ENCODE measurements around the gene ARHGAP32.

The ARHGAP32 gene

DNA sequence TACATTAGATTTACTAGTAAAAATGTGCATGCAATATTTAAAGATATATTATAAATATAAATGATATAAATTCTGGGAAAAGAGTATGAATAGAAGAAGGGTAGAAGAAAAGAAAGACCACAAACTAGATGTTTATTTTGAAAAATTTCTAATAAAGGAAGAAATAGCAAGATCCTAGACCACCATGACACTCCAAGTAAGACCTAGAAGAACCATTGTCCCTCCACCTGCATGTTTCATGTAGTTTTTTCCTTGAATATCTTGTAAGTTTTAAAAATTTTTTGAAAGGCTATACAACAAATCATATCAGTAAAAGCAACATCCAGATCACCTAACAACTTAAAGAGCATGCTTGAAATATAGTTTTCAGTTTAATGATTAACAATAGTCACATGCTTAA is 46.8 kb downstream of the ARHGAP32 start:
- H3K36me3 ChIP-seq (ENCODE audit: insufficient read depth): no peaks in the 10 kb centered on the region
- H3K27me3 ChIP-seq (ENCODE audit: insufficient read depth, low read depth): no peaks in the 10 kb centered on the region
- no peak overlapping the region for H2AFZ ChIP-seq (ENCODE audit: low read depth)
- TF ChIP-seq, protein P1, sequence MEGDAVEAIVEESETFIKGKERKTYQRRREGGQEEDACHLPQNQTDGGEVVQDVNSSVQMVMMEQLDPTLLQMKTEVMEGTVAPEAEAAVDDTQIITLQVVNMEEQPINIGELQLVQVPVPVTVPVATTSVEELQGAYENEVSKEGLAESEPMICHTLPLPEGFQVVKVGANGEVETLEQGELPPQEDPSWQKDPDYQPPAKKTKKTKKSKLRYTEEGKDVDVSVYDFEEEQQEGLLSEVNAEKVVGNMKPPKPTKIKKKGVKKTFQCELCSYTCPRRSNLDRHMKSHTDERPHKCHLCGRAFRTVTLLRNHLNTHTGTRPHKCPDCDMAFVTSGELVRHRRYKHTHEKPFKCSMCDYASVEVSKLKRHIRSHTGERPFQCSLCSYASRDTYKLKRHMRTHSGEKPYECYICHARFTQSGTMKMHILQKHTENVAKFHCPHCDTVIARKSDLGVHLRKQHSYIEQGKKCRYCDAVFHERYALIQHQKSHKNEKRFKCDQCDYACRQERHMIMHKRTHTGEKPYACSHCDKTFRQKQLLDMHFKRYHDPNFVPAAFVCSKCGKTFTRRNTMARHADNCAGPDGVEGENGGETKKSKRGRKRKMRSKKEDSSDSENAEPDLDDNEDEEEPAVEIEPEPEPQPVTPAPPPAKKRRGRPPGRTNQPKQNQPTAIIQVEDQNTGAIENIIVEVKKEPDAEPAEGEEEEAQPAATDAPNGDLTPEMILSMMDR (conservative IDR thresholded peaks at IDR 0.05; ENCODE audit: low read depth, low read length): no peak
- H3K79me2 ChIP-seq (ENCODE audit: insufficient read depth, low read depth): no peaks in the 10 kb centered on the region
- H3K27ac ChIP-seq: no peak overlapping the region
- no peaks in the 10 kb centered on the region for H3K4me1 ChIP-seq (ENCODE audit: low read depth, poor library complexity, severe bottlenecking)
- H4K20me1 ChIP-seq (ENCODE audit: insufficient read depth): no peaks in the 10 kb centered on the region
- H3K4me3 ChIP-seq (IDR thresholded peaks at IDR 0.05; ENCODE audit: insufficient read depth, low read depth, low read length): no peak overlapping the region
- no peak overlapping the region for H3K9ac ChIP-seq
- no peak overlapping the region for H3K4me2 ChIP-seq

DNA sequence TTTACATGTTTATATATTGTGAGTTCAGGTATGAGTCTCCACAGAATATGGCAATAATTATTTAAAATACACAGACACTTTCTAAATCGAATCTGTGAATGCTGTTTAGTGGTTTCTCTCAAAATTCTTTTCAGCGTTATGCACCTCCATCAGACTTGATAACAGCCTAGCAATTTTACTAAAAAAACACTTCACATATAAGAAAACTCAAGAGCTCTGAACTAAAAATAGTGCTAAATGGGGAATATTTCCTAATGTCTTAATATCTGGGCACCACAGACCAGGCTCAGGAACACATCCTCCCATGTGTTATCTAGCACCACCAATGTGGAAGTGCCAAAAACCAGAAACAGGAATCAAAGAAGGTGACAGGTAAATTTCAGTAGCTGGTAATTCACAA is 47.9 kb downstream of the ARHGAP32 start:
- H3K79me2 ChIP-seq (ENCODE audit: insufficient read depth, low read depth): no peaks in the 10 kb centered on the region
- no peaks in the 10 kb centered on the region for H3K27me3 ChIP-seq (ENCODE audit: insufficient read depth, low read depth)
- H3K36me3 ChIP-seq (ENCODE audit: insufficient read depth): no peaks in the 10 kb centered on the region
- no peak overlapping the region for H3K27ac ChIP-seq
- no peaks in the 10 kb centered on the region for H4K20me1 ChIP-seq (ENCODE audit: insufficient read depth)
- H3K4me2 ChIP-seq: no peak overlapping the region
- no peaks in the 10 kb centered on the region for H3K4me1 ChIP-seq (ENCODE audit: low read depth, poor library complexity, severe bottlenecking)
- TF ChIP-seq, protein P1 (conservative IDR thresholded peaks at IDR 0.05; ENCODE audit: low read depth, low read length): no peak
- H3K4me3 ChIP-seq (IDR thresholded peaks at IDR 0.05; ENCODE audit: insufficient read depth, low read depth, low read length): no peak overlapping the region
- H3K9ac ChIP-seq: no peak overlapping the region
- no peak overlapping the region for H2AFZ ChIP-seq (ENCODE audit: low read depth)

DNA sequence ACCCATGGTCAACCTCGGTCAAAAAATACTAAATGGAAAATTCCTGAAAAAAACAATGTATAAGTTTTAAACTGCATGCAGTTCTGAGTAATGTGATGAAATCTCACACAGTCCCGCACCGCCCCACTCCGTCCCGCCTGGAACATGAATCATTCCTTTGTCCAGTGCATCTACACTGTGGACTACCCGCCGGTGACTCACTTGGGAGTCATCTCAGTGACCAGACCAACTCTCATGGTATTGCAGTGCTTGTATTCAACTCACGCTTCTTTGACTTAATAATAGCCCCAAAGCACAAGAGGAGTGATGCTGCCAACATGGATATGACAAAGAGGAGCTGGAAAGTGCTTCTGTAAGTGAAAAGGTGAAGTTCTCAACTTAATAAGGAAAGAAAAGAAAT is 48.8 kb downstream of the ARHGAP32 start:
- H3K4me1 ChIP-seq (ENCODE audit: low read depth, poor library complexity, severe bottlenecking): no peaks in the 10 kb centered on the region
- H3K9ac ChIP-seq: no peak overlapping the region
- no peaks in the 10 kb centered on the region for H3K79me2 ChIP-seq (ENCODE audit: insufficient read depth, low read depth)
- no peaks in the 10 kb centered on the region for H3K36me3 ChIP-seq (ENCODE audit: insufficient read depth)
- no peak overlapping the region for H2AFZ ChIP-seq (ENCODE audit: low read depth)
- no peaks in the 10 kb centered on the region for H4K20me1 ChIP-seq (ENCODE audit: insufficient read depth)
- H3K4me3 ChIP-seq (IDR thresholded peaks at IDR 0.05; ENCODE audit: insufficient read depth, low read depth, low read length): no peak overlapping the region
- TF ChIP-seq, protein P1 (conservative IDR thresholded peaks at IDR 0.05; ENCODE audit: low read depth, low read length): no peak
- no peak overlapping the region for H3K27ac ChIP-seq
- H3K27me3 ChIP-seq (ENCODE audit: insufficient read depth, low read depth): no peaks in the 10 kb centered on the region
- H3K4me2 ChIP-seq: no peak overlapping the region

DNA sequence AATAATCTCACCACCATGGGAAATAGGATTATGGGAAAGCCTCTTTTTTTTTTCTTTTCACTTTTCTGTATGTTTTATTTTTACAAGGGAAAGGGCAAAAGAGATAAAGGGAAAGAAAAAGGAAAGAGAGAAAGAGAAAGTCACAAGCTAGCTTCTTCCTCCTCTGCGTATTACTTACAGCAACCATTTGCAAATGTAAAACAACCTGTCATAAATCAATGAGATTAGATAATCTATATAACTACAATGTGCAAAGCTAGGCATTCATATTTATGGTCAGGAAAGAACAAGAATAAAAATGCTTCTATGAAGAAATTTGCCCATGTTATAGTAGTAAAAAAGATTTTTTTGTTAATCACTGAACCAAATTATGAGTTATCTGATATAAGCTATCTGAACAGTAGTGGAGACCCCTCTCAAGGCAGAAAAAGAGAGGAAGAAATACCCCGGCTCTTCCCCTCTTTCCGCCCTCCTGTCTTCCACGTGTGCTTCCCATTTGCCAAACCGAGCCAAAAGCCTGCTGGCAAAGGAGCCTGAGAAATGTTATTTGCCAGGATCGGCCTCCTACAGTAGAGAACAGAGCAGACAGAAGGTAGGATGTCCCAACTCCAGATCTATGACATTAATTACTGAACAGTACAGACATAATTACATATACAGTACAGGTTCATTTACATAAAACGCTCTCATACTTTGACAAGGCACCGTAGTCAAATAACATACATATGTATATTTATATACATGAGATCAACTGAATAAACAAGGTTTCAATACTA is 50.2 kb downstream of the ARHGAP32 start:
- TF ChIP-seq, protein P1 (conservative IDR thresholded peaks at IDR 0.05; ENCODE audit: low read depth, low read length): no peak
- Histone ChIP-seq H3K4me2 (no peak overlapping the region), H3K27ac (no peak overlapping the region), H3K27me3 (ENCODE audit: insufficient read depth, low read depth) (no peaks in the 10 kb centered on the region), H3K36me3 (ENCODE audit: insufficient read depth) (no peaks in the 10 kb centered on the region), H3K4me1 (ENCODE audit: low read depth, poor library complexity, severe bottlenecking) (no peaks in the 10 kb centered on the region), H3K4me3 (IDR thresholded peaks at IDR 0.05; ENCODE audit: insufficient read depth, low read depth, low read length) (no peak overlapping the region), H3K79me2 (ENCODE audit: insufficient read depth, low read depth) (no peaks in the 10 kb centered on the region), H3K9ac (no peak overlapping the region), H2AFZ (ENCODE audit: low read depth) (no peak overlapping the region), H4K20me1 (ENCODE audit: insufficient read depth) (no peaks in the 10 kb centered on the region)

All from KMS-11 (cell line).